ENCODE measurements around the gene SSBP3. TPM values are rescaled to one million over a fixed set of nuclear protein-coding genes. Genes with fewer than 3 reads are reported as not detected.

The SSBP3 gene
- polyA plus RNA-seq, 3 donors, result 18.6 to 43.9 (median 37.0) TPM

DNA sequence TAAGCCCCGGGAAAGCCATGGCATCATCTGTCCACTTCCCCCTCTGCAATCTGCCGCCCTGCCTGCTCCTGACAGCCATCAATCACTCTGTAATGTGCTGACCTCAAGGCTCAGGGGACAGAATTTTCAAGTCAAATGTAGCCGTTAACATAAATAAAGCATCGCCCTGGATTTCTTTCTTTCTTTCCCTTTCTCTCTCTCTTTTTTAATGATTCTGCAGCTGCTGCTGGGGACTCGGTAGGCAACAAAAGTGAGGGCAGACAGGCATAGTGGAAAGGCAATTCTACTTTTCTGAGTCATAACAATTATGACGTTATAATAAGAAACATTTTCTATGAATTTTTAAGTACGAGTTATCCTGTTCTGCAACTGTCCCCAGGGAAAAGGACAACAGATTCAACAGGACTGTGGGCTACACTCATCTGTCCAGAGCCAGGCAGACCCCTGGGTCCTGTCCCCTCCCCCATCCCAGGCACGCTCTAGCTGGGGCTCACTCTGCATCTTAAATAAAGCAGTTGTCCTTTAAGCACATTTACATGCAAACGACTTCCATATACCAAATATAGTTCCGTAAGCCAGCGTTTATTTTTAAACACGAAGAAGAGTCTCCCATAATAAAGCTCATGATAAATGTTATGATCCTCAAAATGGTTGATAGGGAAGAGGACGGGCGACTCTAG lies 78.7 kb downstream of the SSBP3 start:
- no peak overlapping the region for H3K27ac ChIP-seq (ENCODE audit: low read depth, low read length)
- 57 to 74% (median 62%) methylated on average over 14 of the region's 14 CpGs for WGBS, 3 donors

DNA sequence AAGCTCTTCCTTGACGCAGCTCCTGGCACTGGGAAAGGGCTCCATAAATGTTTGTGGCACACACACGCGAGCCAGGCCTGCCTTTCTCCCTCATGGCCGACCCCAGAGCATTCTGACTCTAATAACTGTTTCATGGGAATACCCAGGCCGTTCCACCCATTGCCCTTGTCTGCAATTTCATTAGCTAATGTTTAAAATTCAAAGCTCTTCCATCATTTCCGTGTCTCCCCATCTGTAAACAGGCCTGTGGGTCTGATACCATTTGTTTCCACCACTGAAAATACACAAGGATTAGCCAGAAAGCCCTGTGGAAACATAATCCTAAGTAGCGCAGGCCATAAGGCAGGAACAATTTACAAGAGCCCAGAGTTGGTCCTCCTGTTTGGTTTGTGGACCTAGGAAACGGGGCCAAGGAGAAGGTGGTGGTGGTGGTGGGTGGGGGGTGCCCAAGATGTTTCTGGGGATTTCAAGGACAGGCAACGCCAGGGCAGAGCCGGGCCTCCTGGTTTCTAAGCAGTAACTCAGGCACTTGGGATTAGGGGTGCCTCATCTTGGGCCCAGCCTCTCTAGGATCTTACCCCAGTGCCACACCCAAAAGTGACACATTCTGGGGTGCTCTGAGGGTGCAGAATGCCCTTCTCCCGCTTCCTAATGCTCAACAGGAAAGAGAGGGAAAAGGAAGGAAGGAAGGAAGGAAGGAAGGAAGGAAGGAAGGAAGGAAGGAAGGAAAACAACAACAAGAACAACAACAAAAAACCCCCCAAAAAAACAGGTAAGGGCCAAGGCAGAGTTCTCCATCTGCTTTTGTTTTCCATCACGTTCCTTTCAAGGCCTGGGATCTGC lies 79.4 kb downstream of the SSBP3 start:
- H3K27ac ChIP-seq (ENCODE audit: low read depth, low read length), result peak overlapping the region; percentile 2
- 67 to 77% (median 69%) methylated on average over 12 of the region's 12 CpGs for WGBS, 3 donors

DNA sequence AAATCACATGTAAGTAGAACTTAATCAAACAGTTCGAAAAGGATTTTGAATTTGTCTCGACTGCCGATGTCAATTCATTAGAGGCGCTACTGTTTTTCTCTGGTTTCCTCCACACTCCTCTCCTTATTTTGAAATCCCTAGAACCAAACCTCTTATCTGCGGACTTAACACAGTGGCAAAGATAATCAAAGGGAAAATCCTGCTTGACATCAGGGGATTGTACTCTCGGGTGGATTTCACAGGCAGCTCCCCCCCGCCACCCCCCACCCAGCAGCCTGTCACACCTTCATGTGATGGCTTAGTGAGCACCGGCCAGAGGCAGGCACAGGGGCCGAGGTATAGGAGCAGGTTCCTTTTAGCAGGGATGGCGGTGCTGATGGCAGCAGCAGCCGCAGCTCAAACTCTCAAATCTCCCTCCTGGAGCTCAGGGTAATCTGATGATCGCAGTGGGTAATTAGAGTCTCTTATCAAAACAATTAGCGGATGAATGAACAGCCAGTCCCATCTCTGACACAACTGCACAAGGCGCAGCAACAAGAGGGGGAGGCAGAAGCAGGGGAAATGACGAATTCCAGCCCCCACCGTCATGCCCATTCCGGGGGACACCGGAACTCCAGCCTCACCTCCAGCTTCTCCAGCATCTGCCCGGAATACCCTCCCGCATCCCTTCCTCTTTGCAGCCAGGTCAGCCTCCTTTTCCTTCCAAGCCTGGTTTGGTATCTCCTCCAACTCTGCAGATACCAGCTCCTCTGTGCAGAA lies 80.3 kb downstream of the SSBP3 start:
- no peak overlapping the region for H3K27ac ChIP-seq (ENCODE audit: low read depth, low read length)
- 78 to 86% (median 86%) methylated on average over 20 of the region's 20 CpGs for WGBS, 3 donors

DNA sequence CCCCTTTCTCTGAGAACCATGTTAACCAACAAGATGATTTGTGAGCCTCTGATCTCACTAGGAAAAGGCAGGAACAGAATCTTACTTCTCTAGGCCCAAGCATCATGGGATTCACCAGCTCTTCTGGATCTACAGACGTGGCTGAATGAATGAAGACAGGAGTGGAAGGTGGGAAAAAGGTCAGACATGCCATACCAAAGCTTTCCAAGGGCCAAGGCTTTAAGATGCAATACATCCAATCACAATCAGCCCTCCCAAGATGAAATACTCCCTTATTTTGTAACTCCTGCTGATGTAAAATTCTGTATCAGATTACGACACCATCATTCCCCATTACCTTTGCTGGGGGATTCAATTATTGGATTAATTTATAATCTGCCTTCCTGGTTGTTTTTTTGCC lies 80.9 kb downstream of the SSBP3 start:
- 76 to 91% (median 83%) methylated on average over 2 of the region's 2 CpGs for WGBS, 3 donors

DNA sequence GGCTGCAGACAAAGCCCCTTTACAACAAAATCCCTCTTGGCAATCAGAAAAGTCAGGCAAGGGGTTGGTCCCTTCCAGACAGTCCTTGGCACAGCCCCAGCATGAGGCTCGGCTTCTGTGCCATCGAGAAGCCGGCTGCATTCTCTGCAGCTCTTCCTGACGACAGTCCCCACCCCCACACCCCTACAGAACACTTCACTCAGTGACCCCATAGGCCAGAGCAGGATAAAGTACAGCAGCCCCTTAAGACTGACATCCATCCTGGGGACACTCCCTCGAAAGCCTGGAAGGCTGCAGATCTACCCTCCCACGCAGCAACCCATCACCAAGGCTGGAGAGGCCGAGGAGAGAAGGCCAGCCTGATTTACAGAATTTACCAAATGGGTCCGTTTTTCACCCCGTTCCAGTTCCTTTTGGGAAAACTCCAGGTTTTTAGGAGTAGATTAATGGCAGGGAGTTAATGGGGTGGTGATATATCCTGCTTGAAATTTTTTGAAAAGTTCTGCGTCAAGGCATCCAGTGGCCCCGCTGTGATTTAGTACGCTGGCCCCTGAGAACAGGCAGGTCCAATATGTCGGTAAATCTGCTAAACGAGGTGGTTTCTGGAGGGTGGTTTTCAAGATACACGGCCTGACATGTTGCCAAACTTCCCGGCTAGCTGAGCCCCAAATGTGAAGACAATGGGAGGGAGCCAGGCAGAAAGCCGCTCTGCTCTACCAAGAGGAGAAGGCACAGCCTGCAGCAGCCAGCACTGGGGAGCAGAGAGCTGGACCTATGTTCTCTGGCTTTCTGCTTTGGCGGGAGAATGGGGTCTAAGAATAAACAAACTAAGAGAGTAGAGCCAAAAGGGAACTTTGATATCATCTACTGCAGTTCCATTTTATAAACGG lies 81.7 kb downstream of the SSBP3 start:
- no peak overlapping the region for H3K27ac ChIP-seq (ENCODE audit: low read depth, low read length)
- 45 to 79% (median 51%) methylated on average over 19 of the region's 19 CpGs for whole genome bisulfite sequencing, 3 donors

More for the DNA sequence above, 80.9 kb downstream of the SSBP3 start:
- no peak overlapping the region for H3K27ac ChIP-seq (ENCODE audit: low read depth, low read length)

DNA sequence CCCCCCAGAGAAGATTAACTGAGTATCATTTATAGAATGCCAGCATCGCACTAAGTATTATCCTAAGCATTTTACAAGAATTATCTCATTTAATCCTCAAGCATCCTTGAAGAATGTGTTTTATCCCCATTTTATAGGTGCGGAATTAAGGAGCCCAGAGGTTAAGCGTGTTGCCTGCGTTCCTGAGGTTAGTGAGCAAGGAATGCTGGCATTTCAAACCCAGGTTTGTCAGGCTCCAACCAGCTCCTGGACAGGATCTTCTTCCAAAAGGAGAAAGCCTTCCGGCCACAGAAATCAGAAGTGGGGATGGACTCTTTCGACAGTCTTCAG lies 82.3 kb downstream of the SSBP3 start:
- no peak overlapping the region for H3K27ac ChIP-seq (ENCODE audit: low read depth, low read length)
- WGBS, 3 donors, result 79 to 82% (median 82%) methylated on average over 6 of the region's 6 CpGs

DNA sequence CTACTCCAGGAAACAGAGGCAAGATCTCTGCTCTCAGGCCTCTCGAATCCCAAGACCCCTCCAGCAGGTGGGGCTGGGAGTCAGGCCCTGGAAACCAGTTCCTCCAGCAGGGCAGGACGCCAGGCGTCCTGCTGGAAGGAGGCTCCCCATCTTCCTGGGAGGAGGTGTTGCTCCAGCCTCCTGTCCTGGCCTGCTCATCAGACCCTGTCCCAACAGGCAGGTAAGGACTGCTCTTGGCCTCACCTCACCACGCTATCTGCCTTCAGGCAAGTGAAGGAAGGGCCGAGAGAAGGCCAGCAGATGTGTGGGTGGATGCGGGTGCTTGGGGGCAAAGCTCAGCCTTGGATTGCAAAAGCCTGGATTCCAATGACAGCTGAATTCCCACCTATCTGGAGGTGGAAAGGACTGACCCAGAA lies 82.9 kb downstream of the SSBP3 start:
- no peak overlapping the region for H3K27ac ChIP-seq (ENCODE audit: low read depth, low read length)
- 48 to 77% (median 73%) methylated on average over 6 of the region's 6 CpGs for WGBS, 3 donors

DNA sequence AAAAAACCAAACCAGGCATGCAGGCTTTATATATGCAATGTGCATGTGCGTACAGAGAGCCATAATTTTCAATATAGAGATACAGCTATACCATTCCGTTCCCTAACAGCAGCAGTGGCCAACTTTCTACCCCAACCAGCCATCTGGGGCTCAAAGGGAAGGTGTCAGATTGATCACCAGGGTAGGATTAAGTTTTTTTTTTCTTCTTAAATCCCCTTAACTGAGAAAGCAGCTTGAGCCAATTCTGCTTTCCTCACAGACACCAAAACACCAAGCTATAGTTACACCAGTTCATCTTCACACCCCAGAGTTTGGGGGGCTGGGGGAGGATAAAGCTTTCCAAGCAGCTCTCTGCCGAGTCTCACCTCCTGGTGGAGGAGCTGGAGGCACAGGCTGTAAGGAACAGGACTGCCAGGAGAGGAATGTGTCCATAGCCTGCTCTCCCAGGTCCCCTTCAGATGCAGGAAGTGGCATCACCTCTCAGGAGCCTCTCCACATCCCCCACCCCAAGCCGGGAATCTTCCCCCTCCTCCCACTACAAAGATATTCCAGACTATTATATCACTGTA lies 87.9 kb downstream of the SSBP3 start:
- 86 to 91% (median 89%) methylated on average over 4 of the region's 4 CpGs for WGBS, 3 donors
- H3K27ac ChIP-seq (ENCODE audit: low read depth, low read length), result no peak overlapping the region

DNA sequence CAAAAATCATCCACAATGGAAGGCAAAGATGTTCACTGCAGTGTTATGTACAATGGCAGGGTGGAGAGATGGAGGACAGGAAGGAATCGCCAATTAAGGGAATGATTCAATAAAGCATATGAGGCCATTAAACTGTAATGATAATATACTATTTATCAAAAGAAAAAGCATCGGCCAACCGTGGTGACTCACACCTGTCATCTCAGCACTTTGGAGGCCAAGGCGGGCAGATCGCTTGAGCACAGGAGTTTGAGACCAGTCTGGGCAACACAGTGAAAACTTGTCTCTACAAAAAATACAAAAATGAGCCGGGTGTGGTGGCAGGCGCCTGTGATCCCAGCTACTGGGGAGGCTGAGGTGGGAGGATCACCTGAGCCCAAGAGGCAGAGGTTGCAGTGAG lies 89.1 kb downstream of the SSBP3 start:
- 86 to 90% (median 89%) methylated on average over 7 of the region's 7 CpGs for WGBS, 3 donors
- H3K27ac ChIP-seq (ENCODE audit: low read depth, low read length), result no peak overlapping the region

DNA sequence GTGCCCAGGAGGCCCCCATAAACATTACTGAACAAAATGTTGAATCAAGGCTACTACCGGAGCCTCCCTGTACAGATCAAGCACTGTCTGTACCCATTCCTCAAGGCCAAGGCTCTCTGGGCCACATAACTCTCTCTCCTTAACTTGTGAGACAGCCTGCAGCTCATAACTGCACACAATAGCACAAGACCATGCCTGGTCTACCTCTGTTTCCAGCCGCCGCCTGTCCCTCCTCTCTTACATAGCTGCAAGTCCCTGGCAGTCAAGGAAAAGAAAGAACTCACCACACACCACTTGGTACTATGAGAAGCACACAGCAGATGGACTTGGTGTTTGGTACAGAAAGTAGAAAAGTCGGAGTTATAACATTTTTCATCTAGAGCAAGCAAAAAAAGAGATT lies 91.1 kb downstream of the SSBP3 start:
- WGBS, 3 donors, result 83 to 94% (median 92%) methylated on average over 4 of the region's 4 CpGs
- H3K27ac ChIP-seq (ENCODE audit: low read depth, low read length), result no peak overlapping the region

DNA sequence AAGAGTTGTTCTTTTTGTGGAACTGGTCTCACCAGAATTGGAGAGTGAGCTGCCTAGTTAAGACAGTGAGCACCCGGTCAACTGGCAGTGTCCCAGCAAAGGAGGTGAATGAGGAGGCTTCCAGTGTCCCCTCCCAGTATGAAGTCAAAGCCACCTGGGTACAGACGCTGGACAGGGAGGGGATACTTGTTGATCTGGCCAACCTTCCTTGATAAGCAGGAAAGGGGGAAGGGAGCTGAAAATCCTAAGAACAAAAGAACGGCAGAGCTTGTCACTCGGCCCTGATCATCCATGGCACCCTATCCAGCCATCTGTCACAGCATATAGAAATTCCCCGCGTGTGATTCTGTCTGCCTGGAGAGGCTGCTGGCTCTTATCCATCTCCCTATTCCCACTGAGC lies 91.5 kb downstream of the SSBP3 start:
- no peak overlapping the region for H3K27ac ChIP-seq (ENCODE audit: low read depth, low read length)
- 31 to 67% (median 49%) methylated on average over 6 of the region's 6 CpGs for WGBS, 3 donors

DNA sequence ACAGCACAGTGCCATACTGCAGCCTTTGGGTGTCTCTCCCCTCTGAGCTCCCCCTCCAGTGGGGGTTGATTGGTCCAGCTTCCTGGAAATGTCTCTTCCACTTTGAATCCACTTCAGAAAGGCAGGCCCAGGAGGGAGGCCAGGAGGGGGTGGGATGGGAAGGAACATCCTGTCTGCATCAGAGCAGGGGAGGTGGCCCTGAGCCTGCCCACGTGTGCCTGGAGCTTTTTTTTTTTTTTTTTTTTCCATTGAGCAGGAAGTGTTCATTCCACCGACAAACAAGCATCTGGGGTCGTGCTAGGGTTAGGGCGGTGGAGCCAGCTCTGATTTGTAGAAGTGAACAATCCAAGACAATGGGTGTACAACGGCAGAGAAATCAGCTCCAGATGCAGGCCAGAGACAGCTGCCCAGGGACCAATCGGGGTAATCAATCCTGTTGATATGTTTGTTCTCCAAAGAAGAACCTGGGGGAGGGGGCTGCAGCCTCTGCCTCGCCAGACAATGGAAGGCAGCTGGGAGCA lies 93.3 kb downstream of the SSBP3 start:
- WGBS, 3 donors, result 26 to 53% (median 37%) methylated on average over 7 of the region's 7 CpGs
- no peak overlapping the region for H3K27ac ChIP-seq (ENCODE audit: low read depth, low read length)

DNA sequence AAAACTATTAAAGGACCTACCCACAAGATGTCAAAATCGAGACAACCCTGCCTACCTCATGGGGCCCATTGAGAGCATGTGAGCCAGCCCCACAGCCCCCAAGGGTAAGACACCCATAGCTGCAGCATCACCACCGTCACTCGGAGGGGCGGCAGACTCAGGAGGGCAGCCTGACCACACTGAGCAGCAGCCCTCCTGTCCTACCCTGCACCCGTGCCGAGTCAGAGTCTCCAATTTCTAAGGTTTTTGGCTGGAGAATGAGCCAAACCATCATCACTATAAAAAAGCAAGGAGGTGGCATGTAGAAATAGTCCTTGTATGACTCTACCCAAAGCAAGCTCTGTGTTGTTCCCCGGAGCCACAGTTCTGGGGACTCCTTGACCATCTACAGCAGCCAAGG lies 94.7 kb downstream of the SSBP3 start:
- WGBS, 3 donors, result 88 to 91% (median 90%) methylated on average over 7 of the region's 7 CpGs
- no peak overlapping the region for H3K27ac ChIP-seq (ENCODE audit: low read depth, low read length)

DNA sequence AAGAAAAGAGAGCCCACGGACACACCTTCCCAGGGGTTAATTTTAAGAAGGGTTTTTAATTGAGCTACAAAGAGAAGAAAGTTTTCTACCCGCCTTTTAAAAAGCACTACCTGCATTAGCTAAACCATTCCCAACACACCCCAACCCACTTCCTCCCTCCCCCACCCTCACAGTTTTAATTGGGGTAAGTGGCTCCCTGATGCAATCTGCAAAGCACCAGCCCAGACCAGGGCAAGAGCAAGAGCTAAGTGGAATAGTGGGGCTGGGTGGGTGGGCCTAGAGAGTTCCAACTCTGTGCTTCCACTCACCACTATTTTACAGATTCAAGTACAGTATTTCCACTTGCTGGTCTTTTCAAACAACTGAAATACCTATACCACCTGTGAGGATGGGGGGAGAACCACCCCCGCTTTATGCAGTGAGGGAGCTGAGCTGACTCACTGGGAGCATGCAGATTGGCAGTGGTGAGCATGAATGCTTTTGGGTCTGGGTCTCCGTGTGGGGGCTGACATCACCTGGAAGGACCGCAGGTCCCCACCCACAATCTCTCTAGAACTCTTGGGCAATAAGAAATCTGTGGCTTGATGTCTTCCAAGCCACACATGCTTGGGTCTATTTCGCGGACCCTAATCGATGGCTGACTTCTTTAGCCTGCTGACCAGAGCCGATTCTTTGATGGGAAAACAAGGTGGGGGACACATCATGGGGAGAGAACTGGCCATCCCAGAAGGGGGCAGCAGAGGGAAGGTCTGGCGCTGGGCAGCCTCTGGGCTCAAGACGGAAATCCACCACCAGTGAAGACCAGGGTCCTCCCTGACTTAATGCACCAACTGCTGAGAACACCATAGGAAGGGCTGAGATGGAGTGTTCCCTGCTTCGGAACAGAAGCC lies 95.5 kb downstream of the SSBP3 start:
- WGBS, 3 donors, result 63 to 75% (median 66%) methylated on average over 12 of the region's 12 CpGs
- H3K27ac ChIP-seq (ENCODE audit: low read depth, low read length), result no peak overlapping the region

DNA sequence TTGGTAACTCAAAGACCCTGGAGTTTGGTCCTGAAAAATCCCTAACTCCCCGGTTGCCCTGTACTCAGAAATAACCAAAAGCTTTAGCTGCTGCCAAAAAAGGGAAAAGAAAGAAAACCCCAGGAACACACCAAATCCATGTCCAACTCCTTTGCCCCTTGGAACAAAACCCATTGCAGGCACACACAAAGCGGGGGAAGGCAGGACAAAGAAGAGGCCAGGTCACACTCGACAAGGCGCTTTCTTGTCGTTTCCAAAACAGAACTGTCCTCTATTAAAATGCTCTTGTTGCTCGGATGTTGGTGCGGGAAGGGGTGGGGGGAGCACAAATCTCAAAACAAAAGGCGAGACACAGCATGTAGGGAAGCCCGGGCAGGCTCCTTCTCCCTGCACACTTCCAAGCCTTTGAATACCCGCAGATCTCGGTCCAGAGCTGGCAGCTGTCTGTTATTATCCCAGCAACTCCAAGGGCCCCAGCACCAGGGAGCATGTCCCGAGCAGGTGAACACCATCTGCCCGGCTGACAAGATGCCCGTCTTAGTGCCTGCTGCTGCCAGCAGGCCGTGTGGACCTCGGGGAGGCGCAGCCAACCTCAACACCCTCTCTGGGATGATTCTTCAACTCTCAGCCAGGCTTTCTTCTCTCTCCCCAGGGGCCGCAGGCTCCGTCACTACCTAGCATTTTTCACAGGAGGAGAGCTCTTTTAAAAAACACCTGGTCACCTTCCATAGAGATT lies 96.4 kb downstream of the SSBP3 start:
- WGBS, 3 donors, result 76 to 85% (median 77%) methylated on average over 19 of the region's 19 CpGs
- H3K27ac ChIP-seq (ENCODE audit: low read depth, low read length), result no peak overlapping the region

DNA sequence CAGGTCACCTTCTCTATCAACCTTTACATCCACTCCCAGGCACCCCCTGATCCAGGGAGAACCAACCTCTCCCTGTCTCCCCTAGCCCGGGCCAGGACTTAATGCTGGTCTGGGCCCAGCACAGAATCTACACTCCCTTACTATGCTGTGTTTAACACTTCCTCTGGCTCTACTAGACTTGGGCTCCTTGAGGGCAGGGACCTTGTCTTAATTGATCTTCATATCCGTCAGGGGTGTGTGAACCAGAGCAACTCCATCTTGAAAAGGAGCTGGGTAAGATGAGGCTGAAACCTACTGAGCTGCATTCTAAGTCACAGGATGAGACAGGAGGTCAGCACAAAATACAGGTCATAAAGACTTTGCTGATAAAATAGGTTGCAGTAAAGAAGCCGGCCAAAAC lies 98.9 kb downstream of the SSBP3 start:
- 95 to 98% (median 96%) methylated on average over 3 of the region's 3 CpGs for WGBS, 3 donors
- no peak overlapping the region for H3K27ac ChIP-seq (ENCODE audit: low read depth, low read length)
